Activated naive CD8-positive, alpha-beta T cell treated with anti-CD3 and anti-CD28 coated beads, Interleukin-2, amount 10 ng/mL, durations not matched to agents 7 days and 5 days (primary cell): ENCODE data around the gene ADGRD2. TPM values are rescaled to one million over a fixed set of nuclear protein-coding genes. Genes with fewer than 3 reads are reported as not detected.

ENCODE experiments used
- ATAC-seq: fragments of 150-1000 bp; cut with Tn5 transposase; one replicate; pipeline ENCODE4 v1.10.0; 2021; ENCODE audit warnings: low read depth, moderate library complexity
- POLR2A ChIA-PET: fragments of 350-600 bp; sonication (Branson Sonifier 250); formaldehyde crosslinking; loops from one replicate; lab custom pipeline; 2021; ENCODE audit warnings: antibody characterized with exemption; lab: Charles Lee
- DNase-seq: peaks from one replicate; pipeline ENCODE4 v3.0.0; 2021
- H3K27ac Mint-ChIP-seq: one replicate; pipeline ENCODE4 v1.8.0; 2022; ENCODE audit warnings: mild to moderate bottlenecking, mixed read lengths
- H3K27me3 Mint-ChIP-seq: one replicate; pipeline ENCODE4 v1.8.0; 2022; ENCODE audit warnings: mild to moderate bottlenecking, moderate library complexity, mixed read lengths
- H3K36me3 Mint-ChIP-seq: one replicate; pipeline ENCODE4 v1.8.0; 2021; ENCODE audit warnings: mild to moderate bottlenecking, mixed read lengths
- H3K4me1 Mint-ChIP-seq: one replicate; pipeline ENCODE4 v1.8.0; 2021; ENCODE audit warnings: mixed read lengths
- H3K4me3 Mint-ChIP-seq: one replicate; pipeline ENCODE4 v1.8.0; 2022; ENCODE audit warnings: mild to moderate bottlenecking, moderate library complexity, mixed read lengths
- H3K9me3 Mint-ChIP-seq: one replicate; pipeline ENCODE4 v1.8.0; 2021; ENCODE audit warnings: mixed read lengths
- total RNA-seq, 2 experiments: library from RNA; stranded (reverse); gene quantifications; one replicate each; pipeline ENCODE4 v1.2.3, GENCODE V29; 2021

ADGRD2 gene
- total RNA-seq, 2 experiments from 2014 or later: not detected

DNA sequence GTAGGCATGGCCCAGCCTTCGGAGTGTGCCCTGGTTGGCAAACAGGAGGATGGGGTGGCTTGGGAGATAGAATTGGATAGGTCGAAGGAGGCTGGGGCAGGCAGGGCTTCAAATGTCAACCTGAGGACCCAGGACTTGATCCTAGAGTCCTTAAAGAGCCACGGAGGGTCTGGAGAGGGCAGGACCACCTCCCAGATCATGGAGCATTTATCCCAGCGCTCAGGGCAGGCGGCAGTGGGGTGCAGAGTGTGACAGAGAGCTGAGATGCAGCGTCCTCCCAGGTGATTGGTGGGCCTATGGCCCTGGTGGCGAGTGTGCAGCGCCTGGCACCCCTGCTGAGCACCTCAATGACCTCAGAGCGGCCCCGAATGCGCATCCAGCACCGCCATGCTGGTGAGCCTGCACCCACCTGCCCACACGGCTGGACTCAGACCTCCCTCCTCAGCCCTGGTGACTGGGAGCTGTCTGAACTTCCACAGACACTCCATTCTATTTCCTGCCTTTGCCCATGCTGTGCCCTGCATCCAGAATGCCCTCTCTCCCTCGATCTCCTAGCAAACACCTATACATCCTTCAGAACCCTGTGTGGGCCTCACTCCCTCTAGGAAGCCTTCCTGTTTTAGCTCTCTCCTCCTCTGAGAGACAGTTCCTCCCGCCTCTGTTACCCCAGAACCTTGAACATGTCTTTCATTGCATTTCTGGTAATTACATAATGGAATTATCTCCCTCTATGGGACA, 6.3 kb downstream of the ADGRD2 start:
- Mint-ChIP-seq H3K4me3 (no peak overlapping the region), H3K27ac (no peak overlapping the region), H3K27me3 (peaks cover 18% of the 10 kb centered on the region), H3K36me3 (no peaks in the 10 kb centered on the region), H3K9me3 (no peaks in the 10 kb centered on the region), H3K4me1 (no peaks in the 10 kb centered on the region)
- DNase-seq (peak; percentile 21), ATAC-seq (no peak)
- POLR2A ChIA-PET: no interaction called here

DNA sequence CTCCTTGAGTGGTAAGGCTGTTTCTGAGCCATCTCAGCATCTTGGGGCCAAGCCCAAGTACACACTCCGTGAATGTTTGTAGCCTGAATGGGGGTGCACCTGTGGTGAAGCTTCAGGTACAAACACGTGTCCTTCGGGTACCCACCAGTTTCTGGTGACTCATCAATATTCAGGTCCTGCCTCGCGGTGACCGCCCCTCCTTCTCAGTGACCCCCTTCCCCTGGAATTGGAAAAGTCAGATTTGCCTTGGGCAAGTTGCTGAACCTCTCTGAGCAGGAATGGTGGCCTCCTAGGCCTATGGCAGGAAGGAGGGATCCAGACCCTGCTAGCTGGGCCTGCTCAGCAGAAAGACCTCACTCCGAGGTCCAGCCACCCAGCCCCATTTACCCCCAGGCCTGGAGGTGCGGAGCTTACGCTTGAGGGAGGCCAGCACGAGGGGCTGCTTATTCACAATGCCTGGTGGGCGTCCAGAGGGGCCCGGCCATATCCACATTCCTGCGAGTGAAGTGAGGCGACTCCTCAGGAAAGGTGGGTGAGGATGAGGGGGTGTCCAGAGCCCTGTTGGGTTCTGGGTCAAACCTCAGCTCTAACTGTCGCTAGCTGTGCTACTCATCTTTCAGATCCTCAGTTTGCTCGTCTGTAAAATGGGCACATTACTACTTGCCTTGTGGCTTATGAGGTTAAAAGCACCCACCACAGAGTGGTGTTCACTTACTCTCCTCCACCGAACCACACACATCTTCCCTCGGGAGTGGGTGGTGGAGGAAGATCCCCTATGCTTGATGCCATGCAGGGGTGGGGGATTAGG, 7.0 kb downstream of the ADGRD2 start:
- Mint-ChIP-seq H3K27me3 (peaks cover 14% of the 10 kb centered on the region), H3K4me3 (no peak overlapping the region), H3K4me1 (no peaks in the 10 kb centered on the region), H3K27ac (no peak overlapping the region), H3K9me3 (no peaks in the 10 kb centered on the region), H3K36me3 (no peaks in the 10 kb centered on the region)
- peak; percentile 12 for DNase-seq
- ATAC-seq: no peak
- POLR2A ChIA-PET: no interaction called here

DNA sequence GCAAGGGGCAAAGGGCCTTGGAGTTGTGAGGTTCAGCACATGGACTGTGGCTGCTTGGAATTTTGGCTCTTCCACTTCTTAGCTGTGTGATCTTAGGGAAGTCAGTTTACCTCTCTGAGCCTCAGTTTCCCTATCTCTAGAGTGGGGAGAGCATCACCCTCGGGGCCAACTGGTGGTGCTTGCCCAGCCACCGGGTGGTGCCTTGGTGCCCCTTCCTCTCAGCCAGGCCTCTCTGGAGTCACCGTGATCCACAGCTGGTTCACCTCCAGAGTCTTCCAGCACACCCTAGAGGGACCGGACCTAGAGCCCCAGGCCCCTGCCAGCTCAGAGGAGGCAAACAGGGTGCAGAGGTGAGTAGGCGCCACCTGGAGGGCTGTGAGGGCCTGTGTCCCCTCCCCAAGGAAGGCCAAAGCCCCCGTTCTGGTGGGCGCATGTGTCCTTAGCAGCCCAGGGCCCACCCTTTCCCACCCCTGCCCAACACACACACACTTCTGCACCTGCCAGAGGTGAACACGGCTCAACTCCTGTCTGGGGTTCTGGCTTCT, 7.7 kb downstream of the ADGRD2 start:
- Mint-ChIP-seq H3K36me3 (no peaks in the 10 kb centered on the region), H3K9me3 (no peaks in the 10 kb centered on the region), H3K4me1 (no peaks in the 10 kb centered on the region), H3K4me3 (no peak overlapping the region), H3K27ac (no peak overlapping the region), H3K27me3 (peaks cover 13% of the 10 kb centered on the region)
- ATAC-seq (no peak), DNase-seq (peak; percentile 19)
- POLR2A ChIA-PET: no interaction called here

DNA sequence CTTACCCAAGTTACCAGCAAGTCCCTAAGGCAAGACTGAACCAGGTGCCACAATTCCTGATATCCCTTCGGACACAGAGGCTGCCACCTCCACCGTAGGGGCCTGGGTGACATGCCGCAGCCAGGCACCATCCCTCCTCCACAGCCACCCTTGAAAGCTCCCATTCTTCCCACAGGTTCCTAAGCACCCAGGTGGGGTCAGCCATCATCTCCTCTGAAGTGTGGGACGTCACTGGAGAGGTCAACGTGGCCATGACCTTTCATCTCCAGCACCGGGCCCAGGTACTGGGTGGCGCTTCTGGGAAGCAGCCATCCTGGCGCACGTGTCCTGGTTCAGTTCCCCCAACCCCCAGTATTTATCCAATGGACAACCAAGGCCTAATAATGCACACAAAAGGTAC, 8.2 kb downstream of the ADGRD2 start:
- POLR2A ChIA-PET: interaction anchor here (0.5 kb wide), 1 partner anchor 78 kb away, joined by 3 read pairs; no protein-coding TSS in a partner anchor
- H3K4me3 Mint-ChIP-seq: no peak overlapping the region
- H3K27me3 Mint-ChIP-seq: peaks cover 15% of the 10 kb centered on the region
- ATAC-seq: no peak
- H3K36me3 Mint-ChIP-seq: no peaks in the 10 kb centered on the region
- H3K9me3 Mint-ChIP-seq: no peaks in the 10 kb centered on the region
- H3K4me1 Mint-ChIP-seq: no peaks in the 10 kb centered on the region
- no peak overlapping the region for H3K27ac Mint-ChIP-seq
- DNase-seq: peak; percentile 10

DNA sequence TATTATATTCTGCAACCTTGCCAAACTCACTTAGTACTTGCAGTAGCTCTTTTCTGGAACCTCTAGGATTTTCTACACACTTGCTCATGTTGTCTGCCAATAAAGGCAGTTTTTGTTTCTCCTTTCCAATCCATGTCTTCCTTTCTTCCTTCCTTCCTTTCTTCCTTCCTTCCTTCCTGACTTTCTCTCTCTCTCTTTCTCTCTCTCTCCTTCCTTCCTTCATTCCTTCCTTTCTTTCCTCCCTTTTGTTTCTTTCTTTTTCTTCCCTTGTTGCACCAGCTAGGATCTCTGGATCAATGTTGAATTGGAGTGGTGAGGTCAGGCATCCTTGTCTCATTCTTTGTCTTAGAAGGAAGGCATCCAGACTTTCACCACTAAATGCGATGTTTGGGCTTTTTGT, 12.5 kb downstream of the ADGRD2 start:
- no peak for ATAC-seq
- H3K36me3 Mint-ChIP-seq: no peaks in the 10 kb centered on the region
- peaks cover 14% of the 10 kb centered on the region for H3K27me3 Mint-ChIP-seq
- H3K4me3 Mint-ChIP-seq: no peak overlapping the region
- H3K4me1 Mint-ChIP-seq: no peaks in the 10 kb centered on the region
- H3K27ac Mint-ChIP-seq: no peak overlapping the region
- POLR2A ChIA-PET: no interaction called here
- no peak for DNase-seq
- H3K9me3 Mint-ChIP-seq: no peaks in the 10 kb centered on the region

DNA sequence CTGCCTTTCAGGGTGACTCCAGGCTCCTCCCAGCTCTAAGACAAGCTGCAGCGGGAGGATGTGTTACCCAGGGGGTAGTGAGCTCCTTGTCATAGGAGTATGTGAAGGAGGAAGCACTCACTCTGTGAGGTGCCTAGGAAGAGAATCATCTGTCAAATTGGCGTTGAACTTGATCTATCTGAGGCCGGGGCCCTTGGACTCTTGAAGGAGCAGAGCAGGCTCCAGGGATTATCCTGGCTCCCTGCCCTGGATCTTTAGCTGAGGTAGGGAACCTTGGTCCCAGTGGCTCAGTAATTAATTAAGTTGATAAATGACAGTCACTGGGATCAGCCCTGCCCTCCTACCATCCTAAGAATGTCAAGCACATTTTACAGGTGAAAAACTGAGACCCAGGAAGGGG, 15.5 kb downstream of the ADGRD2 start:
- no peak for ATAC-seq
- POLR2A ChIA-PET: no interaction called here
- peaks cover 12% of the 10 kb centered on the region for H3K27me3 Mint-ChIP-seq
- H3K4me3 Mint-ChIP-seq: no peak overlapping the region
- no peaks in the 10 kb centered on the region for H3K36me3 Mint-ChIP-seq
- H3K9me3 Mint-ChIP-seq: no peaks in the 10 kb centered on the region
- no peaks in the 10 kb centered on the region for H3K4me1 Mint-ChIP-seq
- H3K27ac Mint-ChIP-seq: no peak overlapping the region
- peak; percentile 2 for DNase-seq

DNA sequence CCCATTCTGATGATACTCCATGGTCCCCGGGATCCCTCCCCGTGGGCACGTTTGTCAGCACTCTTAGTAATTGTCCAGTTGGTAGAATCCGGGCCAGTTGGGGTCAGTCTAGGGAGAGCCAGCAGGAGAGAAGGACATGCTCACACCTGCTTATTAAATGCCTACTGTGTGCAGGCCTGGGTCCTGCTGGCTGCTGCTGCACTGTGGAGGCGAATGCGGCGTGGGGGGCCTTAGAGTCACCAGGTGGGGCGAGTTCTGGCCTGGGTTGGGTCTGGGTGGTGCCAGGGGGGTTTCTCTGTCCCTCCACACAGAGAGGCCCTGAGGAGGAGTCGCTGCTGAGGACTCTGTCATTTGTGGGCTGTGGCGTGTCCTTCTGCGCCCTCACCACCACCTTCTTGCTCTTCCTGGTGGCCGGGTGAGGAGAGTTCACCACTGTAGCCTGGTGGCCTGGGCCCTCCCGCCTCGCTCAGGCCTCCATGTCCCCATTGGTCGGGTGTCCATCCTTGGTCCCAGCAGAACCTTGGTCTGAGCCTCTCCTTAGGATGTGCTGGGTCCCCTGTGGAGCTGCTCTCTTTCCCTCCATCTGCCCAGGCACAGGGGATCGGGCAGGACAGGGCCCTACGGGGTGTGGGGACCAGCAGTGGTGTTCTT, 17.3 kb downstream of the ADGRD2 start:
- Mint-ChIP-seq H3K9me3 (no peaks in the 10 kb centered on the region), H3K4me1 (no peaks in the 10 kb centered on the region), H3K4me3 (no peak overlapping the region)

DNA sequence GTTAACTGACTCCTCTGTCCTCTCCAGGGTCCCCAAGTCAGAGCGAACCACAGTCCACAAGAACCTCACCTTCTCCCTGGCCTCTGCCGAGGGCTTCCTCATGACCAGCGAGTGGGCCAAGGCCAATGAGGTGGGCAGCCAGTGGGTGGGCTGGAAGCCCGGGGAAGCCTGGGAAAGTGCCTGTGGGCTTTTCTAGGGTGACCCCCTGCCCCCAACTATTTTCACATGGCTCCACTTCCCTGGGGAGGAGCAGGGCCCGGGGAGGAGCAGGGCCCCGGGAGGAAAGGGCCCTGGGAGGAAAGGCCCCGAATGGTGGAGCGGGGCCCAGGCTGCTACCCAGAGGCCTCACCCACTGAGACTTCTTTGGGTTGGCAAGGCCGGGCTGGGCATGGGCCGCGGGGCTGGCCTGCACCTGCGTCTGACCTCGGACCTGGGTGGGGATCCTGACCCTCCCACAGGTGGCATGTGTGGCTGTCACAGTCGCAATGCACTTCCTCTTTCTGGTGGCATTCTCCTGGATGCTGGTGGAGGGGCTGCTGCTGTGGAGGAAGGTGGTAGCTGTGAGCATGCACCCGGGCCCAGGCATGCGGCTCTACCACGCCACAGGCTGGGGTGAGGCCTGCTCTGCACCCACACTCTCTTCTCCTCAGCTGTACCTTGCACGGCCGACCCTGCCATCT, 17.9 kb downstream of the ADGRD2 start:
- Mint-ChIP-seq H3K27me3 (peaks cover 3% of the 10 kb centered on the region), H3K4me3 (no peak overlapping the region), H3K4me1 (no peaks in the 10 kb centered on the region), H3K27ac (no peak overlapping the region), H3K36me3 (no peaks in the 10 kb centered on the region), H3K9me3 (no peaks in the 10 kb centered on the region)
- ATAC-seq: no peak
- no peak for DNase-seq
- POLR2A ChIA-PET: no interaction called here

More for the DNA sequence above, 17.3 kb downstream of the ADGRD2 start:
- Mint-ChIP-seq H3K36me3 (no peaks in the 10 kb centered on the region), H3K27ac (no peak overlapping the region), H3K27me3 (peaks cover 6% of the 10 kb centered on the region)
- POLR2A ChIA-PET: no interaction called here
- ATAC-seq (no peak), DNase-seq (no peak)

DNA sequence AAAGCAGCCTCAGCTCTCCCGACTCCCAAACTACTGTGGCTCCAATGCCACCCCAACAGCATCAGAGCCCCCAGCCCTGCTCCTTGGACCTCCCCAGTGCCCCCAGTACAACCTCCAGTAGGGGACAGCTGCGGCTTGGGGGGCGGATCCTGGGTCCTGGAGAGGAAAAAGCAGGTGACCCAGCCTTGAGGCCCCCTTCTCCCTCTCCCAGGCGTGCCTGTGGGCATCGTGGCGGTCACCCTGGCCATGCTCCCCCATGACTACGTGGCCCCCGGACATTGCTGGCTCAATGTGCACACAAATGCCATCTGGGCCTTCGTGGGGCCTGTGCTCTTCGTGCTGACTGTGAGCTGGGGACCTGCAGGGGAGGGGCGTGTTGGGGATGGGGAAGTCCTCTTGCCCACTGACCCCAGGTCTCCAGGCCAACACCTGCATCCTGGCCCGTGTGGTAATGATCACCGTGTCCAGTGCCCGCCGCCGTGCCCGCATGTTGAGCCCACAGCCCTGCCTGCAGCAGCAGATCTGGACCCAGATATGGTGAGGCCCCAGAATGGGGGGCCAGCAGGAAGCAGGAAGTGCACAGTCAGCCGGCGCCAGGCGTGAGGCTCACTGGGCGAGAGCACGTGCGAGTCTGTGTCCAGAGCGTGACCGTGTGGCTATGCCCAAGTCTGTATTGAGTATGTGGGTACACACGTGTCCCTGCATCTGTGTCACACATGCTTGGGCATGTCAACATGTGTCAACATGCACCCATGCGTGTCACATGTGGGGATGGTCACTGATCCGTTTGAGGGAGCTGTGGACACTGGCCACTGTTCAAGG, 19.0 kb downstream of the ADGRD2 start:
- H3K27me3 Mint-ChIP-seq: no peaks in the 10 kb centered on the region
- POLR2A ChIA-PET: no interaction called here
- no peak overlapping the region for H3K27ac Mint-ChIP-seq
- no peaks in the 10 kb centered on the region for H3K9me3 Mint-ChIP-seq
- no peaks in the 10 kb centered on the region for H3K36me3 Mint-ChIP-seq
- H3K4me3 Mint-ChIP-seq: no peak overlapping the region
- no peaks in the 10 kb centered on the region for H3K4me1 Mint-ChIP-seq
- ATAC-seq (no peak), DNase-seq (no peak)

DNA sequence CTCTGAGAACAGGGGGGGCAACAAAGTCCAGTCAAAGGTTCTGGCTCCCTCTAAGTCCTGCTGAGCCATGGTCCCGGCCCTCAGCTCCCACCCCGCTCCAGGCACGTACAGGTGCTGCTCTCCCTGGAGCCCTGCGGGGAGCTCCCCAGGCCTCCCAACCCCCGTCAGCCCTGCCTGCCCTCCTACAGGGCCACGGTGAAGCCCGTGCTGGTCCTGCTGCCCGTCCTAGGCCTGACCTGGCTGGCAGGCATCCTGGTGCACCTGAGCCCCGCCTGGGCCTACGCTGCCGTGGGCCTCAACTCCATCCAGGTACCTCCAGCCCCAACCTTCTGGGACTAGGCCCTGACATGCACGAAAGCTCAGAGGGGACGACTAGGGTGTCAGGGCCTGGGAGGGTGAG, 20.1 kb downstream of the ADGRD2 start:
- DNase-seq (no peak), ATAC-seq (no peak)
- H3K27ac Mint-ChIP-seq: no peak overlapping the region
- H3K4me1 Mint-ChIP-seq: no peaks in the 10 kb centered on the region
- H3K9me3 Mint-ChIP-seq: no peaks in the 10 kb centered on the region
- H3K36me3 Mint-ChIP-seq: no peaks in the 10 kb centered on the region
- POLR2A ChIA-PET: no interaction called here
- H3K4me3 Mint-ChIP-seq: no peak overlapping the region
- no peaks in the 10 kb centered on the region for H3K27me3 Mint-ChIP-seq

DNA sequence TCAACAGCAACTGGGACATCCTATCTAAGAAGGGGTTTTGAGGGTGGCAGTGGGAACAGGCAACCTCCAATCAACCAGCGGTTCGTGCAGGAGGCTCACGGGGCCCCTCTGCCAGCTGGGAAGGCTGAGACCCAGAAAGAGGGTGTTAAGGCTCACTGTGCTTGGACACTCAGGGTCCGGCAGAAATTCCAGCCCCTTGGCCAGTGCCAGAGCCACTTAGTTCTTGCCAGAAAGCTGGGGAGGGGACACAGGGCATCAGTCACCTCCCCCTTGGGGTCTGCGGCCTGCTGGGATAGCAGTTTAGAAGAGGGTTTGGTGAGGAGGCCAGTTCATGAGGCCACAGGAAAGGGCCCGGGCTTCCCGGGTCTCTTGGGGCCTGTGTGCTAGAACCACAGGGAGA, 20.5 kb downstream of the ADGRD2 start:
- Mint-ChIP-seq H3K36me3 (no peaks in the 10 kb centered on the region), H3K4me1 (no peaks in the 10 kb centered on the region), H3K4me3 (no peak overlapping the region), H3K27me3 (no peaks in the 10 kb centered on the region), H3K9me3 (no peaks in the 10 kb centered on the region), H3K27ac (no peak overlapping the region)
- ATAC-seq (no peak), DNase-seq (no peak)
- POLR2A ChIA-PET: no interaction called here

DNA sequence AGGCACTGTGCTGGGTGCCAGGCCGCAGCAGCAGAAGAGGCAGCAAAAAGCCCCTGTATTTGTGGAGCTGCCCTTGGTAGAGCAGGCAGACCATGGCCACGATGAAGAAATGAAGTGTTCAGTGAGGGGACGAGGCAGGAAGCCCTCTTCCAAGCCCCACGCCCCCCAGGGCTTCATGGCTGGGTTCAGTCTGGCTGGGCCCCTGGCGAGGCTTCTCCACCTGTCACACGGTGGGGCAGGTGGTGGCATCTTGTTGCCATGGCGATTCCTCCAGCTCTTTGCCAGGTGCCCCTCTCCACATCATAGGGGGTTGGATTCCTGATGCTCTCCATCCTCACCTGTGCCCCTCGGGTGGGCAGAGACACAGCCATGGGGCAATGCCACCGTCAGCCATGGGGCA, 21.5 kb downstream of the ADGRD2 start:
- no peak overlapping the region for H3K4me3 Mint-ChIP-seq

More for the DNA sequence above, 21.5 kb downstream of the ADGRD2 start:
- Mint-ChIP-seq H3K9me3 (no peaks in the 10 kb centered on the region), H3K36me3 (no peaks in the 10 kb centered on the region), H3K27ac (no peak overlapping the region), H3K4me1 (no peaks in the 10 kb centered on the region), H3K27me3 (peaks cover 3% of the 10 kb centered on the region)
- ATAC-seq (no peak), DNase-seq (no peak)
- POLR2A ChIA-PET: no interaction called here
